Adipocyte (in vitro differentiated cells): ENCODE data around the gene KLF18.
"Not testable (repeated sequence)": the region's sequence is repeated elsewhere in the genome, so short reads cannot be mapped to it uniquely, and the experiment has no call there.

Source experiments
- DNase-seq: peaks from one replicate; pipeline ENCODE4 v3.0.0-alpha.2; 2015; ENCODE audit warnings: low read depth
- H3K27me3 ChIP-seq: replicated peaks from 2 replicates; pipeline ENCODE4 v1.7.0; 2013; ENCODE audit warnings: mild to moderate bottlenecking, low read length, moderate library complexity; ENCODE audit not compliant: control insufficient read depth, insufficient read depth
- H3K36me3 ChIP-seq: 2 replicates; pipeline ENCODE4 v1.7.0; 2013; ENCODE audit warnings: low read length, mild to moderate bottlenecking, moderate library complexity; ENCODE audit not compliant: control insufficient read depth, insufficient read depth, severe bottlenecking
- H3K4me1 ChIP-seq: 2 replicates; pipeline ENCODE4 v1.7.0; 2013; ENCODE audit warnings: mild to moderate bottlenecking, low read length, moderate library complexity; ENCODE audit not compliant: control insufficient read depth, insufficient read depth
- H3K4me3 ChIP-seq: 2 replicates; pipeline ENCODE4 v1.7.0; 2013; ENCODE audit warnings: mild to moderate bottlenecking, low read length, moderate library complexity
- H3K9ac ChIP-seq: 2 replicates; pipeline ENCODE4 v1.7.0; 2013; ENCODE audit warnings: mild to moderate bottlenecking, low read length, moderate library complexity
- H3K9me3 ChIP-seq: 2 replicates; pipeline ENCODE4 v1.7.0; 2013; ENCODE audit warnings: mild to moderate bottlenecking, low read length, moderate library complexity; ENCODE audit not compliant: control insufficient read depth

KLF18 gene

GRCh38 chr1:44146536-44147361 lies 5.3 kb upstream of the KLF18 start:
- Histone ChIP-seq H3K4me3 (no peak overlapping the region), H3K4me1 (no peaks in the 10 kb centered on the region), H3K9me3 (peaks cover 24% of the 10 kb centered on the region), H3K27me3 (peaks cover 12% of the 10 kb centered on the region), H3K36me3 (no peaks in the 10 kb centered on the region), H3K9ac (no peak overlapping the region)
- no peak for DNase-seq

GRCh38 chr1:44144962-44145756 lies 3.7 kb upstream of the KLF18 start:
- no peaks in the 10 kb centered on the region for H3K4me1 ChIP-seq
- DNase-seq = no peak
- peaks cover 24% of the 10 kb centered on the region for H3K9me3 ChIP-seq
- no peaks in the 10 kb centered on the region for H3K36me3 ChIP-seq
- peaks cover 4% of the 10 kb centered on the region for H3K27me3 ChIP-seq
- no peak overlapping the region for H3K9ac ChIP-seq
- no peak overlapping the region for H3K4me3 ChIP-seq

- H3K9me3 ChIP-seq, H3K4me1 ChIP-seq, H3K27me3 ChIP-seq, H3K36me3 ChIP-seq, DNase-seq, H3K4me3 ChIP-seq, H3K9ac ChIP-seq: not testable (repeated sequence)
Observed at GRCh38 chr1:44139565-44139964, 1.9 kb downstream of the KLF18 start.

GRCh38 chr1:44138239-44138638 lies 3.2 kb downstream of the KLF18 start:
- H3K36me3 ChIP-seq = no peaks in the 10 kb centered on the region

GRCh38 chr1:44135886-44136285 lies 5.5 kb downstream of the KLF18 start:
- Histone ChIP-seq H3K4me3 (no peak overlapping the region), H3K9me3 (no peaks in the 10 kb centered on the region), H3K36me3 (no peaks in the 10 kb centered on the region), H3K27me3 (peaks cover 5% of the 10 kb centered on the region), H3K9ac (no peak overlapping the region), H3K4me1 (no peaks in the 10 kb centered on the region)
- DNase-seq = no peak

More at GRCh38 chr1:44138239-44138638, 3.2 kb downstream of the KLF18 start:
- Histone ChIP-seq H3K9ac (no peak overlapping the region), H3K4me3 (no peak overlapping the region), H3K4me1 (no peaks in the 10 kb centered on the region), H3K9me3 (no peaks in the 10 kb centered on the region), H3K27me3 (peaks cover 7% of the 10 kb centered on the region)
- DNase-seq = no peak

- H3K9me3 ChIP-seq = no peaks in the 10 kb centered on the region
- H3K9ac ChIP-seq = no peak overlapping the region
- peaks cover 3% of the 10 kb centered on the region for H3K27me3 ChIP-seq
- no peak overlapping the region for H3K4me3 ChIP-seq
- DNase-seq = no peak
- no peaks in the 10 kb centered on the region for H3K4me1 ChIP-seq
- no peaks in the 10 kb centered on the region for H3K36me3 ChIP-seq
Observed at GRCh38 chr1:44134071-44134920, 7.1 kb downstream of the KLF18 start.

GRCh38 chr1:44131411-44131810 lies 10.0 kb downstream of the KLF18 start:
- Histone ChIP-seq H3K27me3 (no peaks in the 10 kb centered on the region), H3K9me3 (no peaks in the 10 kb centered on the region), H3K4me1 (no peaks in the 10 kb centered on the region), H3K4me3 (no peak overlapping the region), H3K36me3 (no peaks in the 10 kb centered on the region), H3K9ac (no peak overlapping the region)
- no peak for DNase-seq

- no peak overlapping the region for H3K9ac ChIP-seq
- H3K4me3 ChIP-seq = no peak overlapping the region
- H3K36me3 ChIP-seq = no peaks in the 10 kb centered on the region
- no peaks in the 10 kb centered on the region for H3K9me3 ChIP-seq
- DNase-seq = no peak
- no peaks in the 10 kb centered on the region for H3K27me3 ChIP-seq
- no peaks in the 10 kb centered on the region for H3K4me1 ChIP-seq
Observed at GRCh38 chr1:44129616-44130500, 11.6 kb downstream of the KLF18 start.

GRCh38 chr1:44120398-44120949 lies 21.0 kb downstream of the KLF18 start:
- Histone ChIP-seq H3K4me3 (no peak overlapping the region), H3K4me1 (no peaks in the 10 kb centered on the region), H3K9ac (no peak overlapping the region), H3K27me3 (no peaks in the 10 kb centered on the region), H3K36me3 (no peaks in the 10 kb centered on the region), H3K9me3 (no peaks in the 10 kb centered on the region)
- DNase-seq = no peak

GRCh38 chr1:44119525-44119924 lies 21.9 kb downstream of the KLF18 start:
- no peak overlapping the region for H3K4me3 ChIP-seq
- no peak for DNase-seq
- no peaks in the 10 kb centered on the region for H3K4me1 ChIP-seq
- H3K9me3 ChIP-seq = no peaks in the 10 kb centered on the region
- H3K27me3 ChIP-seq = no peaks in the 10 kb centered on the region
- H3K9ac ChIP-seq = no peak overlapping the region
- H3K36me3 ChIP-seq = no peaks in the 10 kb centered on the region
